Panc1 (cell line): ENCODE results near the gene ATP1A1.

Experiments
- CTCF ChIP-seq: fragments of 450-650 bp; IDR thresholded peaks from 2 replicates; pipeline ENCODE4 v1.5.1; 2017; ENCODE audit warnings: mild to moderate bottlenecking
- POLR2AphosphoS5 ChIP-seq: IDR thresholded peaks from 2 replicates; pipeline ENCODE4 v1.6.1; 2012; ENCODE audit warnings: mild to moderate bottlenecking, low read depth, low read length, moderate library complexity
- TCF7L2 ChIP-seq: IDR thresholded peaks from 2 replicates; pipeline ENCODE4 v1.6.1; 2011; ENCODE audit warnings: mild to moderate bottlenecking, low read depth, low read length, inconsistent platforms

- TF ChIP-seq CTCF (no peak), POLR2AphosphoS5 (no peak), TCF7L2 (no peak)
Measured at GRCh38 chr1:116387551-116387950, 14.5 kb downstream of the ATP1A1 start.
